K562 (cell line): Measurements from ENCODE around the gene USP10. TPM values are rescaled to one million over a fixed set of nuclear protein-coding genes. Genes with fewer than 3 reads are reported as not detected.

ENCODE experiments used
- ATAC-seq: fragments of 200-7000 bp; cut with Tn5 transposase; 3 replicates; pipeline ENCODE4 v1.9.1; 2020; ENCODE audit warnings: moderate library complexity
- BruUV-seq: library from RNA; stranded (reverse); fragments of 400-500 nt; replicated peaks from 2 replicates; lab custom pipeline; 2021; lab: Mats Ljungman, UMichigan
- CTCF ChIA-PET: fragments of 300-600 bp; formaldehyde crosslinking; extraction: SDS; loops from one replicate; lab custom pipeline; 2021; ENCODE audit warnings: low intra/inter-chr PET ratio; lab: Yijun Ruan, JAX
- POLR2A ChIA-PET: fragments of 300-600, 350-650 bp; sonication (Branson Sonifier 250); formaldehyde crosslinking; extraction: SDS; loops from one replicate; lab custom pipeline; 2021; ENCODE audit warnings: antibody characterized with exemption, inconsistent platforms; lab: Yijun Ruan, JAX
- DNase-seq, 4 experiments: peaks; one replicate each; pipeline versions ENCODE4 v3.0.0 to v3.0.0-alpha.2; 2011 to 2018; ENCODE audit warnings: low spot score in 3 of 4, mixed read lengths in 3 of 4; ENCODE audit errors: extremely low read depth in 1 of 4
- FAIRE-seq: peaks from 2 replicates; lab custom pipeline; 2011; peaks lifted over from hg19 to GRCh38; lab: Jason Lieb, UNC
- H2AFZ ChIP-seq: 2 replicates; pipeline ENCODE4 v1.6.0; 2011; ENCODE audit warnings: low read depth, low read length, control low read depth, inconsistent platforms
- H3K27ac ChIP-seq: fragments of 200-600 bp; 3 replicates; pipeline ENCODE4 v1.8.0; 2011; ENCODE audit warnings: low read depth, mild to moderate bottlenecking, control low read depth, inconsistent platforms, low read length, moderate library complexity, mixed read lengths; ENCODE audit errors: extremely low read depth
- H3K27me3 ChIP-seq, 2 experiments: fragments of 300-600 bp in 1 of 2; 2 replicates in 1 of 2; 3 replicates in 1 of 2; pipeline versions ENCODE4 v1.6.0 to v1.8.0; 2011; ENCODE audit warnings: inconsistent platforms in 2 of 2, low read length in 2 of 2, mild to moderate bottlenecking in 1 of 2, mixed read lengths in 1 of 2, moderate library complexity in 1 of 2; ENCODE audit not compliant: control insufficient read depth in 2 of 2, insufficient read depth in 2 of 2
- H3K36me3 ChIP-seq: fragments of 300-600 bp; 3 replicates; pipeline ENCODE4 v1.8.0; 2011; ENCODE audit warnings: mild to moderate bottlenecking, low read length, inconsistent platforms; ENCODE audit not compliant: control insufficient read depth, insufficient read depth
- H3K4me1 ChIP-seq, 2 experiments: fragments of 200-600 bp in 1 of 2; replicated peaks in 1 of 2; 2 replicates in 1 of 2; 3 replicates in 1 of 2; pipeline versions ENCODE4 v1.5.1 to v1.8.0; 2011; ENCODE audit warnings: inconsistent platforms in 2 of 2, low read length in 2 of 2, mild to moderate bottlenecking in 1 of 2, mixed read lengths in 1 of 2, moderate library complexity in 1 of 2; ENCODE audit not compliant: control insufficient read depth in 2 of 2, insufficient read depth in 2 of 2
- H3K4me2 ChIP-seq: 2 replicates; pipeline ENCODE4 v1.6.1; 2011; ENCODE audit warnings: low read length, control low read depth, inconsistent platforms, mixed read lengths; ENCODE audit not compliant: insufficient read depth
- H3K4me3 ChIP-seq: fragments of 200-600 bp; sonication (generic), shearing (Covaris generic); 2 replicates; pipeline ENCODE4 v1.5.1; 2016; ENCODE audit warnings: control low read depth, inconsistent platforms
- H3K79me2 ChIP-seq: fragments of 200-600 bp; 3 replicates; pipeline ENCODE4 v1.8.0; 2011; ENCODE audit warnings: low read length, inconsistent platforms; ENCODE audit not compliant: control insufficient read depth, insufficient read depth
- H3K9ac ChIP-seq, 2 experiments: 2 replicates each; pipeline versions ENCODE4 v1.6.0 to v1.6.1; 2011; ENCODE audit warnings: low read depth in 2 of 2, low read length in 2 of 2, control low read depth in 1 of 2, inconsistent platforms in 1 of 2, mild to moderate bottlenecking in 1 of 2, mixed read lengths in 1 of 2; ENCODE audit not compliant: insufficient read depth in 1 of 2
- H3K9me1 ChIP-seq: one replicate; pipeline ENCODE4 v1.6.0; 2011; ENCODE audit warnings: inconsistent platforms, mild to moderate bottlenecking, low read length, moderate library complexity; ENCODE audit not compliant: control insufficient read depth, insufficient read depth
- H3K9me3 ChIP-seq: replicated peaks from 2 replicates; pipeline ENCODE4 v1.5.1; 2011; ENCODE audit warnings: low read depth, low read length, inconsistent platforms; ENCODE audit not compliant: control insufficient read depth, insufficient read depth
- H4K20me1 ChIP-seq: replicated peaks from 2 replicates; pipeline ENCODE4 v1.6.1; 2011; ENCODE audit warnings: low read length, inconsistent platforms, mixed read lengths; ENCODE audit not compliant: control insufficient read depth, insufficient read depth
- KLF13 ChIP-seq: fragments of 450-650 bp; IDR thresholded peaks from 2 replicates; pipeline ENCODE4 v1.6.1; 2016; ENCODE audit warnings: missing genetic modification characterization, low read depth, mild to moderate bottlenecking, missing compliant biosample characterization, moderate library complexity, borderline replicate concordance
- MYNN ChIP-seq, 2 experiments: sonication (generic); formaldehyde crosslinking in 1 of 2; IDR thresholded peaks; 2 replicates each; pipeline versions ENCODE4 v1.5.0 to v1.6.1; 2016 to 2020; ENCODE audit warnings: antibody characterized with exemption in 1 of 2, missing genetic modification reagents in 1 of 2
- PHB ChIP-seq: fragments of 250-450 bp; sonication (Bioruptor Pico); IDR thresholded peaks from 2 replicates; pipeline ENCODE4 v1.5.0; 2021
- WGBS: fragments of 100-300 bp; shearing (Covaris generic); methylation state at CpG from one replicate; pipeline ENCODE4 v1.1.6; 2016; ENCODE audit warnings: low coverage, mixed read lengths; ENCODE audit not compliant: insufficient coverage; ENCODE audit errors: missing lambda C conversion rate; 5-methylcytosine and 5-hydroxymethylcytosine counted together
- in situ Hi-C: fragments of 300-500 bp; cut with MboI; formaldehyde crosslinking; loops from 4 replicates; pipeline ENCODE4 v1.15.0; 2018; ENCODE audit warnings: inconsistent platforms, mixed read lengths
- intact Hi-C: fragments of 100-400 bp; cut with micrococcal nuclease; formaldehyde crosslinking; loops from 2 replicates; pipeline ENCODE4 v1.14.2; 2022
- polyA plus RNA-seq, 8 experiments: library from polyadenylated mRNA; depleted of rRNA in 4 of 8; stranded (reverse) in 5 of 8; unstranded in 3 of 8; fragments of >200 nt; fragmentation: Nextera tagmentation in 2 of 8; fragmentation: Illumina TruSeq in 1 of 8; extraction: Ambion mirVana in 2 of 8; extraction: Trizol in 1 of 8; gene quantifications; 2 replicates each; pipeline versions ENCODE4 v1.2.1 to v1.2.3, GENCODE V29; 2011 to 2014; ENCODE audit warnings: inconsistent platforms in 1 of 8, missing spikeins in 1 of 8
- total RNA-seq, 7 experiments: library from RNA; depleted of rRNA in 6 of 7; stranded (reverse); fragments of >200 nt in 6 of 7; fragmentation: Illumina TruSeq in 2 of 7; extraction: Trizol in 2 of 7; gene quantifications; 2 replicates each; pipeline versions ENCODE4 v1.2.1 to v1.2.3, GENCODE V29; 2011 to 2021; ENCODE audit warnings: low replicate concordance in 1 of 7
- TF ChIP-seq, protein P1 (sequence below): sonication (generic); formaldehyde crosslinking; IDR thresholded peaks from 2 replicates; pipeline ENCODE4 v1.8.1; 2023; ENCODE audit warnings: mild to moderate bottlenecking, missing genetic modification reagents
- TF ChIP-seq, protein P2 (sequence below): fragments of 450-650 bp; IDR thresholded peaks from 2 replicates; pipeline ENCODE4 v1.6.1; 2016; ENCODE audit warnings: low read depth
- TF ChIP-seq, protein P3 (sequence below), 2 experiments: IDR thresholded peaks; 2 replicates each; pipeline ENCODE4 v1.6.1; 2011; ENCODE audit warnings: borderline replicate concordance in 1 of 2, control low read depth in 1 of 2, low read depth in 1 of 2, low read length in 1 of 2, mild to moderate bottlenecking in 1 of 2, mixed read lengths in 1 of 2, moderate library complexity in 1 of 2; ENCODE audit not compliant: insufficient read depth in 1 of 2, insufficient read length in 1 of 2, poor library complexity in 1 of 2, severe bottlenecking in 1 of 2; ENCODE audit errors: extremely low read depth in 1 of 2
- TF ChIP-seq, protein P4 (sequence below): fragments of 450-650 bp; IDR thresholded peaks from 2 replicates; pipeline ENCODE4 v1.6.1; 2016; ENCODE audit warnings: antibody characterized with exemption

Gene USP10
- total and polyA plus RNA-seq, 9 of the 15 experiments (the other 6 are each of a cell fraction or from before 2014, with no cell fraction given) = 61.7 to 197 (median 116) TPM

DNA sequence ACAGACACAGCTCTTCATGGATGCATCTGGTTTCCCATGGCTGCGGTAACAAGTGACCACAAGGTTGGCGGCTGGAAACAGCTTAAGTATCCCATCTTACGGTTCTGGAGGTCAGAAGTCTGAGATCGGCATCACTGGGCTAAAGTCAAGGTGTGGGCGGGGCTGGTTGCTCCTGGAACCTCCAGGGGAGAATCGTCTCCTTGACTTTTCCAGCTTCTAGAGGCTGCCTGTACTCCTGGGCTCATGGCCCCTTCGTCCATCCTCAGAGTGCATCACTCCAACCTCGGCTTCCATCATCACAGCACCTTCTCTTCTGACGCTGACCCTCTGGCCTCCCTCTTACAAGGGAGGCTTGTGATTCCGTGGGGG lies 107.1 kb downstream of the USP10 start:
- in situ Hi-C loops (no loop called here), intact Hi-C loops (no loop called here)
- 33% methylated on average over 10 of the region's 10 CpGs for WGBS
- no peak for FAIRE-seq
- H4K20me1 ChIP-seq = no peaks in the 10 kb centered on the region
- peak overlapping the region; percentile 12 to 74; a peak in 3 of 4 replicates for H3K9ac ChIP-seq
- peak overlapping the region; percentile 67 for H3K4me2 ChIP-seq
- H3K4me3 ChIP-seq = peak overlapping the region; percentile 24; the same call in 1 of the 2 replicates
- H3K9me1 ChIP-seq = no peaks in the 10 kb centered on the region
- ChIA-PET CTCF (no interaction called here), POLR2A (interaction anchor here (1.1 kb wide), 2 partner anchors 10 to 13 kb away, joined by 3 to 4 read pairs; partner anchors contain the start of gene CRISPLD2)
- H3K4me1 ChIP-seq = peaks cover 7 to 8% of the 10 kb centered on the region in 2 experiments; a peak in 4 of 5 replicates
- peaks cover 14 to 33% of the 10 kb centered on the region in 2 experiments for H3K27me3 ChIP-seq
- peak overlapping the region; percentile 91 for H2AFZ ChIP-seq
- BruUV-seq = no TSS peak
- no peak for DNase-seq
- ATAC-seq = no peak; the same call in 2 of the 3 replicates
- H3K36me3 ChIP-seq = no peaks in the 10 kb centered on the region
- no peaks in the 10 kb centered on the region for H3K79me2 ChIP-seq
- no peaks in the 10 kb centered on the region for H3K9me3 ChIP-seq
- peak overlapping the region; percentile 40; the same call in 1 of the 3 replicates for H3K27ac ChIP-seq
- TF ChIP-seq PHB (CRISPR knock-in tag) = no peak
- TF ChIP-seq, protein P1, sequence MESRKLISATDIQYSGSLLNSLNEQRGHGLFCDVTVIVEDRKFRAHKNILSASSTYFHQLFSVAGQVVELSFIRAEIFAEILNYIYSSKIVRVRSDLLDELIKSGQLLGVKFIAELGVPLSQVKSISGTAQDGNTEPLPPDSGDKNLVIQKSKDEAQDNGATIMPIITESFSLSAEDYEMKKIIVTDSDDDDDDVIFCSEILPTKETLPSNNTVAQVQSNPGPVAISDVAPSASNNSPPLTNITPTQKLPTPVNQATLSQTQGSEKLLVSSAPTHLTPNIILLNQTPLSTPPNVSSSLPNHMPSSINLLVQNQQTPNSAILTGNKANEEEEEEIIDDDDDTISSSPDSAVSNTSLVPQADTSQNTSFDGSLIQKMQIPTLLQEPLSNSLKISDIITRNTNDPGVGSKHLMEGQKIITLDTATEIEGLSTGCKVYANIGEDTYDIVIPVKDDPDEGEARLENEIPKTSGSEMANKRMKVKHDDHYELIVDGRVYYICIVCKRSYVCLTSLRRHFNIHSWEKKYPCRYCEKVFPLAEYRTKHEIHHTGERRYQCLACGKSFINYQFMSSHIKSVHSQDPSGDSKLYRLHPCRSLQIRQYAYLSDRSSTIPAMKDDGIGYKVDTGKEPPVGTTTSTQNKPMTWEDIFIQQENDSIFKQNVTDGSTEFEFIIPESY (CRISPR knock-in tag) = peak; percentile 24; the same call in 1 of the 2 replicates
- TF ChIP-seq KLF13 (tag) = 0 out of 2 replicates have a peak, but pooled peaks have one; percentile 10
- TF ChIP-seq, protein P2, sequence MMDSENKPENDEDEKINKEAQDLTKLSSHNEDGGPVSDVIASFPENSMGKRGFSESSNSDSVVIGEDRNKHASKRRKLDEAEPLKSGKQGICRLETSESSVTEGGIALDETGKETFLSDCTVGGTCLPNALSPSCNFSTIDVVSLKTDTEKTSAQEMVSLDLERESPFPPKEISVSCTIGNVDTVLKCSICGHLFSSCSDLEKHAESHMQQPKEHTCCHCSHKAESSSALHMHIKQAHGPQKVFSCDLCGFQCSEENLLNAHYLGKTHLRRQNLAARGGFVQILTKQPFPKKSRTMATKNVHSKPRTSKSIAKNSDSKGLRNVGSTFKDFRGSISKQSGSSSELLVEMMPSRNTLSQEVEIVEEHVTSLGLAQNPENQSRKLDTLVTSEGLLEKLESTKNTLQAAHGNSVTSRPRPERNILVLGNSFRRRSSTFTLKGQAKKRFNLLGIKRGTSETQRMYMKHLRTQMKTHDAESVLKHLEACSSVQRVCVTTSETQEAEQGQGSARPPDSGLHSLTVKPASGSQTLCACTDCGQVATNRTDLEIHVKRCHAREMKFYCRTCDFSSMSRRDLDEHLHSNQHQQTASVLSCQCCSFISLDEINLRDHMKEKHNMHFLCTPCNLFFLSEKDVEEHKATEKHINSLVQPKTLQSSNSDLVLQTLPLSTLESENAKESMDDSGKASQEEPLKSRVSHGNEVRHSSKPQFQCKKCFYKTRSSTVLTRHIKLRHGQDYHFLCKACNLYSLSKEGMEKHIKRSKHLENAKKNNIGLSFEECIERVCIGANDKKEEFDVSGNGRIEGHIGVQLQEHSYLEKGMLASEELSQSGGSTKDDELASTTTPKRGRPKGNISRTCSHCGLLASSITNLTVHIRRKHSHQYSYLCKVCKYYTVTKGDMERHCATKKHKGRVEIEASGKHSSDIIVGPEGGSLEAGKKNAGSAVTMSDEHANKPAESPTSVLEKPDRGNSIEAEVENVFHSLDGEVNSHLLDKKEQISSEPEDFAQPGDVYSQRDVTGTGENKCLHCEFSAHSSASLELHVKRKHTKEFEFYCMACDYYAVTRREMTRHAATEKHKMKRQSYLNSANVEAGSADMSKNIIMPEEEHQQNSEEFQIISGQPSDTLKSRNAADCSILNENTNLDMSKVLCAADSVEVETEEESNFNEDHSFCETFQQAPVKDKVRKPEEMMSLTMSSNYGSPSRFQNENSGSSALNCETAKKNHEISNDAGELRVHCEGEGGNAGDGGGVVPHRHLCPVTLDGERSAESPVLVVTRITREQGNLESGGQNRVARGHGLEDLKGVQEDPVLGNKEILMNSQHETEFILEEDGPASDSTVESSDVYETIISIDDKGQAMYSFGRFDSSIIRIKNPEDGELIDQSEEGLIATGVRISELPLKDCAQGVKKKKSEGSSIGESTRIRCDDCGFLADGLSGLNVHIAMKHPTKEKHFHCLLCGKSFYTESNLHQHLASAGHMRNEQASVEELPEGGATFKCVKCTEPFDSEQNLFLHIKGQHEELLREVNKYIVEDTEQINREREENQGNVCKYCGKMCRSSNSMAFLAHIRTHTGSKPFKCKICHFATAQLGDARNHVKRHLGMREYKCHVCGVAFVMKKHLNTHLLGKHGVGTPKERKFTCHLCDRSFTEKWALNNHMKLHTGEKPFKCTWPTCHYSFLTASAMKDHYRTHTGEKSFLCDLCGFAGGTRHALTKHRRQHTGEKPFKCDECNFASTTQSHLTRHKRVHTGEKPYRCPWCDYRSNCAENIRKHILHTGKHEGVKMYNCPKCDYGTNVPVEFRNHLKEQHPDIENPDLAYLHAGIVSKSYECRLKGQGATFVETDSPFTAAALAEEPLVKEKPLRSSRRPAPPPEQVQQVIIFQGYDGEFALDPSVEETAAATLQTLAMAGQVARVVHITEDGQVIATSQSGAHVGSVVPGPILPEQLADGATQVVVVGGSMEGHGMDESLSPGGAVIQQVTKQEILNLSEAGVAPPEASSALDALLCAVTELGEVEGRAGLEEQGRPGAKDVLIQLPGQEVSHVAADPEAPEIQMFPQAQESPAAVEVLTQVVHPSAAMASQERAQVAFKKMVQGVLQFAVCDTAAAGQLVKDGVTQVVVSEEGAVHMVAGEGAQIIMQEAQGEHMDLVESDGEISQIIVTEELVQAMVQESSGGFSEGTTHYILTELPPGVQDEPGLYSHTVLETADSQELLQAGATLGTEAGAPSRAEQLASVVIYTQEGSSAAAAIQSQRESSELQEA = no peak
- TF ChIP-seq, protein P3, sequence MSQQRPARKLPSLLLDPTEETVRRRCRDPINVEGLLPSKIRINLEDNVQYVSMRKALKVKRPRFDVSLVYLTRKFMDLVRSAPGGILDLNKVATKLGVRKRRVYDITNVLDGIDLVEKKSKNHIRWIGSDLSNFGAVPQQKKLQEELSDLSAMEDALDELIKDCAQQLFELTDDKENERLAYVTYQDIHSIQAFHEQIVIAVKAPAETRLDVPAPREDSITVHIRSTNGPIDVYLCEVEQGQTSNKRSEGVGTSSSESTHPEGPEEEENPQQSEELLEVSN (IDR thresholded peaks at IDR 0.05; ENCODE audit: borderline replicate concordance in 1 of 2, extremely low read depth in 1 of 2, insufficient read depth in 1 of 2, insufficient read length in 1 of 2, low read depth in 1 of 2, low read length in 1 of 2, poor library complexity in 1 of 2, severe bottlenecking in 1 of 2) = no peak
- 0 out of 2 replicates have a peak, but pooled peaks have one; percentile 3 for TF ChIP-seq MYNN (IDR thresholded peaks at IDR 0.05)
- no peak for TF ChIP-seq MYNN (CRISPR knock-in tag; IDR thresholded peaks at IDR 0.05)
- TF ChIP-seq, protein P4, sequence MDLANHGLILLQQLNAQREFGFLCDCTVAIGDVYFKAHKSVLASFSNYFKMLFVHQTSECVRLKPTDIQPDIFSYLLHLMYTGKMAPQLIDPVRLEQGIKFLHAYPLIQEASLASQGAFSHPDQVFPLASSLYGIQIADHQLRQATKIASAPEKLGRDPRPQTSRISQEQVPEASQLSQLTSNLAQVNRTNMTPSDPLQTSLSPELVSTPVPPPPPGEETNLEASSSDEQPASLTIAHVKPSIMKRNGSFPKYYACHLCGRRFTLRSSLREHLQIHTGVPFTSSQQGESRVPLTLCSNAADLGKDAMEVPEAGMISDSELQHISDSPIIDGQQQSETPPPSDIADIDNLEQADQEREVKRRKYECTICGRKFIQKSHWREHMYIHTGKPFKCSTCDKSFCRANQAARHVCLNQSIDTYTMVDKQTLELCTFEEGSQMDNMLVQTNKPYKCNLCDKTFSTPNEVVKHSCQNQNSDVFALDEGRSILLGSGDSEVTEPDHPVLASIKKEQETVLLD = no peak
